Left lung (tissue), 10 donors: Measurements from ENCODE around the gene FHIT. TPM values are rescaled to one million over a fixed set of nuclear protein-coding genes. Genes with fewer than 3 reads are reported as not detected.
A peak's percentile ranks its signal among the peaks of the same experiment; 100 is the strongest.

Experiments used
- ATAC-seq: fragments of 200-7000 bp; cut with Tn5 transposase; one replicate; pipeline ENCODE4 v1.9.1; 2020; ENCODE audit warnings: moderate library complexity
- DNase-seq, 4 donors: peaks; one replicate each; pipeline ENCODE4 v3.0.0-alpha.2; 2013 to 2020
- H3K27ac ChIP-seq, 2 donors: fragments of 200-600 bp; sonication (generic) in 1 of 2; one replicate each; pipeline versions ENCODE4 v1.5.0 to v1.8.0; 2020 to 2021
- H3K27me3 ChIP-seq, 2 donors: fragments of 200-600 bp; sonication (generic) in 1 of 2; one replicate each; pipeline versions ENCODE4 v1.5.0 to v1.8.0; 2020 to 2021
- H3K36me3 ChIP-seq, 2 donors: fragments of 200-600 bp; sonication (generic) in 1 of 2; one replicate each; pipeline versions ENCODE4 v1.5.0 to v1.8.0; 2020 to 2021
- H3K4me1 ChIP-seq, 2 donors: fragments of 200-600 bp; one replicate each; pipeline ENCODE4 v1.8.0; 2021
- H3K4me3 ChIP-seq, 2 donors: fragments of 200-600 bp; sonication (generic) in 1 of 2; one replicate each; pipeline versions ENCODE4 v1.5.0 to v1.8.0; 2020 to 2021; ENCODE audit warnings: mild to moderate bottlenecking in 1 of 2
- H3K9me3 ChIP-seq, 2 donors: fragments of 200-600 bp; sonication (generic) in 1 of 2; one replicate each; pipeline versions ENCODE4 v1.5.0 to v1.8.0; 2020 to 2021
- CTCF ChIP-seq, 2 donors: fragments of 200-600 bp; sonication (generic) in 1 of 2; IDR thresholded peaks; one replicate each; pipeline versions ENCODE4 v1.5.0 to v1.8.0; 2021; ENCODE audit warnings: antibody characterized with exemption in 2 of 2
- intact Hi-C, 2 donors: fragments of 100-400 bp; cut with DNase I; formaldehyde crosslinking; loops; one replicate each; pipeline versions ENCODE4 v1.11.2 to v1.14.2; 2022
- polyA plus RNA-seq, 6 donors: library from polyadenylated mRNA; unstranded; fragments of 120-200 nt; gene quantifications; one replicate each; pipeline ENCODE4 v1.2.1, GENCODE V29; 2013; ENCODE audit not compliant: insufficient read length in 6 of 6
- total RNA-seq, 2 donors: library from RNA; stranded (reverse); fragmentation: NEBNext Ultra II Directional; extraction: Animal tissue kit (Norgen Biotek cat#: 25700); gene quantifications; one replicate each; pipeline ENCODE4 v1.2.1, GENCODE V29; 2021
- donor health status: DM: no; HTN: yes; CAD: no.
- donor health status: DM: no; HTN: no; CAD: no.

The FHIT gene
- total and polyA plus RNA-seq, 8 donors, result 8.5 to 16.3 (median 9.7) TPM

- H3K9me3 ChIP-seq, result no peaks in the 10 kb centered on the region
- no peak for ATAC-seq
- TF ChIP-seq CTCF (IDR thresholded peaks at IDR 0.05), result no peak
- no peak overlapping the region for H3K27ac ChIP-seq
- H3K36me3 ChIP-seq, result no peaks in the 10 kb centered on the region
- no peaks in the 10 kb centered on the region for H3K27me3 ChIP-seq
- no peak overlapping the region for H3K4me3 ChIP-seq
- intact Hi-C loops, result no loop called here
- DNase-seq, result no peak
- H3K4me1 ChIP-seq, result no peaks in the 10 kb centered on the region
Observed at GRCh38 chr3:60509471-60509870, 741.8 kb downstream of the FHIT start.

DNA sequence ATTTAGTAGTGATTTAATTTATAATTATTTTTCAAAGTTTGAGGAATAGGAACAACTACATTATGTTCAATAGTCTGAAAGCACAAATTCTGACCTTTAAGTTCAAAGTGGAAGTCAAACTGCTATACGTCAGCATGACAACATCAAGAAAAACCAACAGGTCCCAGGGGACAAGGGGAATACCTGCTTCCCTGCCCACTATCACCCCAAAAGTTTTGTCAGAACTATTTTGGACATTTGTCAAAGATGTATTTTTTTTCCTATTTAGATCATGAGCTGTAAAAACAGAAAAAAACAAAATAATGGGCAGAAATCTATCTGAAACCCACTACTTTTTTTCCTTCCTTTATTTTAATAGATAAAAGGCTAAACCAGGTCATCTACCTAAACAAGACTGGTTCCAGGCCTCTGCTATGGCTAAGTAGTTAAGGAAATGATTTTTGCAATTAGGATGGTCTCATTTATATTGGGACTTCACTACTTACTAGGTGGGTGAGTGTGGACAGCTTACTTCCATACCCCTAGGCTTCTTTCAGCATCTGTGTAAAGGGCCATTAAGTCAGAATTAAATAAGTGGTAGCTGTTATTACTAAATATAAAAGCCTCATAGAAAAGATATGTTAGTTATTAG lies 746.3 kb downstream of the FHIT start:
- H3K27ac ChIP-seq, result no peak overlapping the region
- H3K9me3 ChIP-seq, result no peaks in the 10 kb centered on the region
- no peaks in the 10 kb centered on the region for H3K27me3 ChIP-seq
- H3K36me3 ChIP-seq, result no peaks in the 10 kb centered on the region
- intact Hi-C loops, result no loop called here
- no peak overlapping the region for H3K4me3 ChIP-seq
- no peak for ATAC-seq
- DNase-seq, result no peak
- no peak for TF ChIP-seq CTCF (IDR thresholded peaks at IDR 0.05)
- no peaks in the 10 kb centered on the region for H3K4me1 ChIP-seq

- no peaks in the 10 kb centered on the region for H3K27me3 ChIP-seq
- no peak for TF ChIP-seq CTCF (IDR thresholded peaks at IDR 0.05)
- intact Hi-C loops, result no loop called here
- H3K4me1 ChIP-seq, result no peaks in the 10 kb centered on the region
- DNase-seq (no peak), ATAC-seq (no peak)
- H3K4me3 ChIP-seq, result no peak overlapping the region
- H3K36me3 ChIP-seq, result no peaks in the 10 kb centered on the region
- no peak overlapping the region for H3K27ac ChIP-seq
- no peaks in the 10 kb centered on the region for H3K9me3 ChIP-seq
Observed at GRCh38 chr3:60501314-60501713, 749.9 kb downstream of the FHIT start.

- H3K36me3 ChIP-seq, result no peaks in the 10 kb centered on the region
- intact Hi-C loops, result no loop called here
- no peak for ATAC-seq
- DNase-seq, result peak in 1 of 4 donors; percentile 7
- H3K27me3 ChIP-seq, result no peaks in the 10 kb centered on the region
- no peaks in the 10 kb centered on the region for H3K9me3 ChIP-seq
- no peak for TF ChIP-seq CTCF (IDR thresholded peaks at IDR 0.05)
- H3K27ac ChIP-seq, result no peak overlapping the region
- no peaks in the 10 kb centered on the region for H3K4me1 ChIP-seq
- H3K4me3 ChIP-seq, result no peak overlapping the region
Observed at GRCh38 chr3:60497902-60498301, 753.4 kb downstream of the FHIT start.

GRCh38 chr3:60490992-60491391 lies 760.3 kb downstream of the FHIT start:
- ATAC-seq, result no peak
- TF ChIP-seq CTCF (IDR thresholded peaks at IDR 0.05), result no peak
- Histone ChIP-seq H3K36me3 (no peaks in the 10 kb centered on the region), H3K9me3 (no peaks in the 10 kb centered on the region), H3K4me3 (no peak overlapping the region), H3K27ac (no peak overlapping the region), H3K4me1 (no peaks in the 10 kb centered on the region), H3K27me3 (no peaks in the 10 kb centered on the region)
- DNase-seq, result no peak
- intact Hi-C loops, result no loop called here
